Measurements from ENCODE around the gene FBXL17. TPM values are rescaled to one million over a fixed set of nuclear protein-coding genes. Genes with fewer than 3 reads are reported as not detected.

The FBXL17 gene
- total and polyA plus RNA-seq, 2 of the 4 experiments (the other 2 are of a cell fraction): 3.9 to 8.1 TPM

GRCh38 chr5:107830750-107831149, 551.1 kb downstream of the FBXL17 start:
- H2BK20ac ChIP-seq (ENCODE audit: low read depth, low read length): peak overlapping the region; percentile 50
- H4K5ac ChIP-seq (ENCODE audit: low read depth, low read length): no peak overlapping the region
- dilution Hi-C loops (cut with HindIII; ENCODE audit: low sequenced_read_pairs, unreplicated experiment): no loop called here
- no CpG with 5 or more reads among the region's 6 CpGs for WGBS, 2 experiments (ENCODE audit: extremely low coverage in 2 of 2, insufficient read length in 1 of 2)
- H2AK9ac ChIP-seq (replicated peaks; ENCODE audit: low read depth, low read length, poor library complexity): peak overlapping the region; percentile 51
- no peak overlapping the region for H3K4me3 ChIP-seq (ENCODE audit: insufficient read depth, low read depth, low read length)
- TF ChIP-seq MAFK (IDR thresholded peaks at IDR 0.05; ENCODE audit: low read depth, low read length): peak; percentile 47; the same call in 1 of the 2 replicates
- TF ChIP-seq BHLHE40 (IDR thresholded peaks at IDR 0.05; ENCODE audit: low read depth, low read length): no peak
- BruUV-seq (replicated peaks): no TSS peak
- no peak overlapping the region for H3K27ac ChIP-seq (ENCODE audit: insufficient read depth, low read length)
- no peaks in the 10 kb centered on the region for H3K27me3 ChIP-seq (ENCODE audit: control insufficient read depth, insufficient read depth, low read length)
- no peak overlapping the region for H3K9ac ChIP-seq (ENCODE audit: low read depth, low read length)
- peak overlapping the region; percentile 77; the same call in 1 of the 2 replicates for H2AK5ac ChIP-seq (ENCODE audit: low read depth, low read length)
- no peak overlapping the region for H3K4me2 ChIP-seq (ENCODE audit: low read depth, low read length)
- no peaks in the 10 kb centered on the region for H4K20me1 ChIP-seq (ENCODE audit: insufficient read depth, low read length)
- H3K9me3 ChIP-seq (ENCODE audit: control insufficient read depth, insufficient read depth, low read length): no peaks in the 10 kb centered on the region
- peak overlapping the region; percentile 55 for H3K14ac ChIP-seq (replicated peaks; ENCODE audit: low read depth, low read length)
- 0 out of 2 replicates have a peak overlapping the region, but pooled peaks have one; percentile 8 for H3K23ac ChIP-seq (ENCODE audit: low read depth, low read length)
- no peak overlapping the region for H3K56ac ChIP-seq (ENCODE audit: extremely low read depth, insufficient read depth, low read length)
- in situ Hi-C loops (cut with MboI; ENCODE audit: low sequenced_read_pairs): no loop called here
- H2BK15ac ChIP-seq (ENCODE audit: low read depth, low read length): peak overlapping the region; percentile 74; the same call in 1 of the 3 replicates
- H3K18ac ChIP-seq (ENCODE audit: low read depth, low read length): no peak overlapping the region; the same call in 1 of the 2 replicates
- peak overlapping the region; percentile 5 for H2AFZ ChIP-seq (replicated peaks; ENCODE audit: low read length, poor library complexity)
- H3K36me3 ChIP-seq (ENCODE audit: control insufficient read depth, insufficient read depth, low read length): no peaks in the 10 kb centered on the region
- H3K79me1 ChIP-seq (ENCODE audit: low read depth in 1 of 2, low read length in 2 of 2): no peaks in the 10 kb centered on the region
- DNase-seq (no peak), ATAC-seq (ENCODE audit: low read depth) (no peak)
- peak overlapping the region; percentile 5; the same call in 1 of the 2 replicates for H4K91ac ChIP-seq (ENCODE audit: insufficient read depth, low read depth, low read length)
- POLR2A ChIA-PET (ENCODE audit: unreplicated experiment): no interaction called here
- no peak overlapping the region; a peak in 1 of 4 replicates for H4K8ac ChIP-seq (ENCODE audit: low read depth in 2 of 2, low read length in 2 of 2)
- H2BK5ac ChIP-seq (ENCODE audit: low read depth, low read length, poor library complexity, severe bottlenecking): no peak overlapping the region
- H3K9me1 ChIP-seq (ENCODE audit: insufficient read depth, low read length): peaks cover 5% of the 10 kb centered on the region; the same call in 1 of the 2 replicates
- H3K4me1 ChIP-seq (ENCODE audit: control insufficient read depth, insufficient read depth, low read length): peaks cover 4% of the 10 kb centered on the region
- peak overlapping the region; percentile 52; the same call in 1 of the 2 replicates for H2BK120ac ChIP-seq (ENCODE audit: low read depth, low read length)
- CTCF ChIA-PET: interaction anchor here (0.5 to 1.1 kb wide), 4 partner anchors 44 to 263 kb away, joined by 3 to 4 read pairs (median 3); no protein-coding TSS in a partner anchor
- intact Hi-C loops (cut with micrococcal nuclease): no loop called here
- H3K4ac ChIP-seq (ENCODE audit: low read depth, low read length): peak overlapping the region; percentile 34

Data from IMR-90 (cell line).